Suppressor macrophage treated with lipopolysaccharide for 4 hours (primary cell): ENCODE data around the gene NFIA.

Experiments
- DNase-seq: peaks from one replicate; pipeline ENCODE4 v3.0.0-alpha.2; 2020

The NFIA gene

GRCh38 chr1:61160526-61160925 is 78.2 kb downstream of the NFIA start:
- DNase-seq, result peak; percentile 23

GRCh38 chr1:61162520-61163258 is 80.3 kb downstream of the NFIA start:
- no peak for DNase-seq

- no peak for DNase-seq
These were observed 81.0 kb downstream of the NFIA start for GRCh38 chr1:61163355-61163754.

GRCh38 chr1:61165402-61165801 is 83.0 kb downstream of the NFIA start:
- DNase-seq, result no peak

GRCh38 chr1:61167309-61167708 is 84.9 kb downstream of the NFIA start:
- DNase-seq, result no peak

- DNase-seq, result no peak
These were observed 86.7 kb downstream of the NFIA start for GRCh38 chr1:61169045-61169444.

- no peak for DNase-seq
These were observed 87.3 kb downstream of the NFIA start for GRCh38 chr1:61169634-61170033.

GRCh38 chr1:61170328-61171238 is 88.2 kb downstream of the NFIA start:
- DNase-seq, result no peak

GRCh38 chr1:61171346-61171745 is 89.0 kb downstream of the NFIA start:
- no peak for DNase-seq

DNA sequence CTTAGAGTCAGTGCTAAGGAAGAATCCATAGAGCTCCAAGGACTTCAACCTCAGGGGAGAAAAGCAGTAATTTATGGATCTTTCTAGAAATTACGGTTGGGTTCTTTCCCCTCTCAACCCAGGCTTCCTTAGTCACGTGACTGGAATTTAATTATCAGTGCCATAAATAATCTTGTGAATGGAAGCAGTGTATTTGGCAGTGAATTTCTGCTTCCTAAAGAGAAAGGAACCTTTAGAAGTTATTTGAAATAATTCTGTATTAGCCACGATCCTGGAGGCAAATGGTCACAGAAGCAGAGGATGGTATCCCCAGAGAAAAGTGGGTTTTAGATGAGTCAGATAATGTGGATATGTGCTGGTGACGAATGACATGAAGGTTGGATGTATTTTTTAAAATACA is 89.6 kb downstream of the NFIA start:
- no peak for DNase-seq

GRCh38 chr1:61173118-61173517 is 90.8 kb downstream of the NFIA start:
- DNase-seq, result no peak

GRCh38 chr1:61174060-61174795 is 91.9 kb downstream of the NFIA start:
- DNase-seq, result no peak

GRCh38 chr1:61175976-61176375 is 93.6 kb downstream of the NFIA start:
- DNase-seq, result no peak

GRCh38 chr1:61181067-61182038 is 99.0 kb downstream of the NFIA start:
- no peak for DNase-seq

- no peak for DNase-seq
These were observed 99.7 kb downstream of the NFIA start for GRCh38 chr1:61182049-61182448.

- no peak for DNase-seq
These were observed 100.1 kb downstream of the NFIA start for GRCh38 chr1:61182480-61182879.

GRCh38 chr1:61183471-61184039 is 101.2 kb downstream of the NFIA start:
- DNase-seq, result no peak

DNA sequence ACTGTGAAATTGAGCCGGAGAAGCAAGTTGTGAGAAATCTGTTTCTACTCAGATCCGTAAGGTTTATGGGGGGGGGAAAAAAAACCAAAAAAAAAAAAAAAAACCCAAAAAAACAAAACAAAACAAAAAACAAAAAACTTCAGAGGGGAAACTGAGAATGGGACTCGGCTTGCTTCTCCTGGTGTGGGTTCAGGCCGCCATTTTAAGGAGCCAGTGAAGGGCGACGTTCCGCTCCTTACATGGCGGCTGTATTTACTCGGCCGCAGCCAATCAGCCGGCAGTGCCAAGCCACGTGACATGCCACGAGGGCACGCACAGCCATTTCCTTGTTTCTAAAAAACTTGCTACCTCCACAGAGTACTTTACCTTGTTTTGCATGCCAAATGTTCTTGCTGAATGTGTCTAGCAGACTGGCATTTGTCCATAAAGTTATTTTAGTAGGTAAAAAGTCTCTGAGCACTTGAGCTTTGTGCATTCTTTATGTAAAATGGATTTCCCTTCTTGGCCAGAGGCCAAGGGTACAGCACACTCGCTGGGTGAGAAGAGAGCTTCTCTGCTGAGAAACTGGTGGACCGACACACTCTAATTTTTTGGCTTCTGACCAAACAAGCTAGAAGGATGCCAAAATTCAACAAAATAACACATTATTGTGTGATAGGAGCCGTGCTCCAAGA is 101.8 kb downstream of the NFIA start:
- no peak for DNase-seq

- no peak for DNase-seq
These were observed 102.3 kb downstream of the NFIA start for GRCh38 chr1:61184714-61185106.

GRCh38 chr1:61186753-61187152 is 104.4 kb downstream of the NFIA start:
- DNase-seq, result no peak
